ENCODE measurements around the gene AGAP2.
"Not testable (repeated sequence)": the region's sequence is repeated elsewhere in the genome, so short reads cannot be mapped to it uniquely, and the experiment has no call there.

The AGAP2 gene

GRCh38 chr12:57720606-57721595 is 17.6 kb downstream of the AGAP2 start:
- no peak overlapping the region for H3K4me3 ChIP-seq (ENCODE audit: low read length)
- TF ChIP-seq ZNF274 (IDR thresholded peaks at IDR 0.05; ENCODE audit: low read depth, low read length): no peak

- TF ChIP-seq ZNF274 (IDR thresholded peaks at IDR 0.05; ENCODE audit: low read depth, low read length): no peak
- no peak overlapping the region for H3K4me3 ChIP-seq (ENCODE audit: low read length)
Measured at GRCh38 chr12:57719777-57720605, 18.6 kb downstream of the AGAP2 start.

- no peak for TF ChIP-seq ZNF274 (IDR thresholded peaks at IDR 0.05; ENCODE audit: low read depth, low read length)
- H3K4me3 ChIP-seq (ENCODE audit: low read length): no peak overlapping the region
Measured at GRCh38 chr12:57718641-57719528, 19.7 kb downstream of the AGAP2 start.

GRCh38 chr12:57717846-57718640 is 20.5 kb downstream of the AGAP2 start:
- H3K4me3 ChIP-seq (ENCODE audit: low read length): no peak overlapping the region
- no peak for TF ChIP-seq ZNF274 (IDR thresholded peaks at IDR 0.05; ENCODE audit: low read depth, low read length)

- no peak for TF ChIP-seq ZNF274 (IDR thresholded peaks at IDR 0.05; ENCODE audit: low read depth, low read length)
- H3K4me3 ChIP-seq (ENCODE audit: low read length): no peak overlapping the region
Measured at GRCh38 chr12:57717131-57717530, 21.4 kb downstream of the AGAP2 start.

- TF ChIP-seq ZNF274 (IDR thresholded peaks at IDR 0.05; ENCODE audit: low read depth, low read length): no peak
- no peak overlapping the region for H3K4me3 ChIP-seq (ENCODE audit: low read length)
Measured at GRCh38 chr12:57716305-57716704, 22.2 kb downstream of the AGAP2 start.

GRCh38 chr12:57715786-57716185 is 22.8 kb downstream of the AGAP2 start:
- H3K4me3 ChIP-seq (ENCODE audit: low read length): no peak overlapping the region
- TF ChIP-seq ZNF274 (IDR thresholded peaks at IDR 0.05; ENCODE audit: low read depth, low read length): no peak

- not testable (repeated sequence) for H3K4me3 ChIP-seq (ENCODE audit: low read length)
Measured at GRCh38 chr12:57715036-57715748, 23.4 kb downstream of the AGAP2 start.

- no peak overlapping the region for H3K4me3 ChIP-seq (ENCODE audit: low read length)
- no peak for TF ChIP-seq ZNF274 (IDR thresholded peaks at IDR 0.05; ENCODE audit: low read depth, low read length)
Measured at GRCh38 chr12:57713209-57713608, 25.3 kb downstream of the AGAP2 start.

GRCh38 chr12:57712701-57713100 is 25.8 kb downstream of the AGAP2 start:
- H3K4me3 ChIP-seq (ENCODE audit: low read length): no peak overlapping the region
- TF ChIP-seq ZNF274 (IDR thresholded peaks at IDR 0.05; ENCODE audit: low read depth, low read length): no peak

GRCh38 chr12:57708296-57708695 is 30.2 kb downstream of the AGAP2 start:
- TF ChIP-seq ZNF274 (IDR thresholded peaks at IDR 0.05; ENCODE audit: low read depth, low read length): no peak
- H3K4me3 ChIP-seq (ENCODE audit: low read length): no peak overlapping the region

GRCh38 chr12:57707250-57707649 is 31.3 kb downstream of the AGAP2 start:
- no peak for TF ChIP-seq ZNF274 (IDR thresholded peaks at IDR 0.05; ENCODE audit: low read depth, low read length)
- H3K4me3 ChIP-seq (ENCODE audit: low read length): no peak overlapping the region

Measured in GM08714 (cell line).